ENCODE results near the gene GAGE12D.
"Not testable (repeated sequence)": the region's sequence is repeated elsewhere in the genome, so short reads cannot be mapped to it uniquely, and the experiment has no call there.

The GAGE12D gene

GRCh38 chrX:49541433-49541832 is at the start of gene GAGE12D:
Gene GAGE12D, plus strand, starts transcription at chrX:49541733. Its CDS starts 1,155 bp downstream, at chrX:49542888.
- DNase-seq (ENCODE audit: low read depth), result not testable (repeated sequence)

GRCh38 chrX:49531877-49532276 is 9.7 kb upstream of the GAGE12D start, which contains the start of gene GAGE12C:
Gene GAGE12C, plus strand, starts transcription at chrX:49532177. Its CDS starts 1,155 bp downstream, at chrX:49533332.
- not testable (repeated sequence) for DNase-seq (ENCODE audit: low read depth)

- DNase-seq (ENCODE audit: low read depth), result not testable (repeated sequence)
These were observed 9.5 kb downstream of the GAGE12D start, which contains the start of gene GAGE12E for GRCh38 chrX:49550989-49551388. Gene GAGE12E, plus strand, starts transcription at chrX:49551289. Its CDS starts 1,155 bp downstream, at chrX:49552444.

GRCh38 chrX:49560542-49560941 is 19.0 kb downstream of the GAGE12D start, which contains the start of gene GAGE12F:
Gene GAGE12F, plus strand, starts transcription at chrX:49560842. Its CDS starts 1,155 bp downstream, at chrX:49561997.
- DNase-seq (ENCODE audit: low read depth), result not testable (repeated sequence)

- DNase-seq (ENCODE audit: low read depth), result not testable (repeated sequence)
These were observed 27.2 kb downstream of the GAGE12D start for GRCh38 chrX:49568728-49569127.

GRCh38 chrX:49569152-49569551 is 27.6 kb downstream of the GAGE12D start:
- not testable (repeated sequence) for DNase-seq (ENCODE audit: low read depth)

GRCh38 chrX:49570100-49570499 is 28.6 kb downstream of the GAGE12D start, which contains the start of gene GAGE12G:
Gene GAGE12G, plus strand, starts transcription at chrX:49570400. Its CDS starts 1,155 bp downstream, at chrX:49571555.
- not testable (repeated sequence) for DNase-seq (ENCODE audit: low read depth)

GRCh38 chrX:49579649-49580048 is 38.1 kb downstream of the GAGE12D start, which contains the start of gene GAGE12H:
Gene GAGE12H, plus strand, starts transcription at chrX:49579949. Its CDS starts 1,155 bp downstream, at chrX:49581104.
- not testable (repeated sequence) for DNase-seq (ENCODE audit: low read depth)

GRCh38 chrX:49589196-49589595 is 47.7 kb downstream of the GAGE12D start, which contains the start of gene GAGE2A:
Gene GAGE2A, plus strand, starts transcription at chrX:49589496. Its CDS starts 1,155 bp downstream, at chrX:49590651.
- DNase-seq (ENCODE audit: low read depth), result not testable (repeated sequence)

- not testable (repeated sequence) for DNase-seq (ENCODE audit: low read depth)
These were observed 48.4 kb downstream of the GAGE12D start for GRCh38 chrX:49589769-49590478.

GRCh38 chrX:49590488-49590887 is 49.0 kb downstream of the GAGE12D start:
- DNase-seq (ENCODE audit: low read depth), result not testable (repeated sequence)

All from GM04504 (cell line).